H1 (cell line): ENCODE results near the gene SRSF6. TPM values are rescaled to one million over a fixed set of nuclear protein-coding genes. Genes with fewer than 3 reads are reported as not detected.

Source experiments
- CHD7 ChIP-seq: fragments of 300-600 bp; sonication (generic); IDR thresholded peaks from 2 replicates; pipeline ENCODE4 v1.7.1; 2012; ENCODE audit warnings: low read length, moderate library complexity, mild to moderate bottlenecking, inconsistent platforms; ENCODE audit not compliant: insufficient replicate concordance
- POLR2A ChIP-seq, 2 experiments: IDR thresholded peaks; 1 replicate in 1 of 2; 2 replicates in 1 of 2; pipeline ENCODE4 v1.6.1; 2011; ENCODE audit warnings: low read depth in 2 of 2, low read length in 2 of 2, mild to moderate bottlenecking in 2 of 2; ENCODE audit errors: control extremely low read depth in 1 of 2
- polyA plus RNA-seq, 7 experiments: library from polyadenylated mRNA; depleted of rRNA in 3 of 7; stranded (reverse) in 5 of 7; unstranded in 2 of 7; fragments of >200 nt in 5 of 7; fragments of 200-250 nt in 2 of 7; gene quantifications; 1 replicate in 5 of 7; 2 replicates in 1 of 7; 4 replicates in 1 of 7; pipeline versions ENCODE4 v1.2.1 to v1.2.3, GENCODE V29; 2011 to 2013; ENCODE audit warnings: missing spikeins in 2 of 7, mixed read lengths in 2 of 7
- total RNA-seq: library from RNA; stranded (reverse); fragmentation: NEBNext Ultra II Directional; extraction: Animal tissue kit (Norgen Biotek cat#: 25700); gene quantifications from 2 replicates; pipeline ENCODE4 v1.2.1, GENCODE V29; 2021

The SRSF6 gene
- total and polyA plus RNA-seq, 2 of the 8 experiments (the other 6 are each of a cell fraction or from before 2014, with no cell fraction given): 48.0 to 171 TPM

GRCh38 chr20:43461894-43462659, 4.4 kb downstream of the SRSF6 start (continued):
- TF ChIP-seq CHD7 (no peak), POLR2A (IDR thresholded peaks at IDR 0.05; ENCODE audit: control extremely low read depth in 1 of 2, low read depth in 2 of 2, low read length in 2 of 2) (peak in 1 of 2 experiments; percentile 25)
